HG02642 (cell line): ENCODE data around the gene PFAS.

Source experiments
- ATAC-seq: cut with Tn5 transposase; IDR thresholded peaks from one replicate; pipeline ENCODE4 v1.9.1; 2021; ENCODE audit warnings: mild to moderate bottlenecking; ENCODE audit not compliant: unreplicated experiment, poor library complexity

PFAS gene

GRCh38 chr17:8266648-8267479 lies 17.8 kb downstream of the PFAS start:
- ATAC-seq, result no peak

- ATAC-seq, result no peak
Measured at GRCh38 chr17:8267480-8268147, 18.5 kb downstream of the PFAS start.

DNA sequence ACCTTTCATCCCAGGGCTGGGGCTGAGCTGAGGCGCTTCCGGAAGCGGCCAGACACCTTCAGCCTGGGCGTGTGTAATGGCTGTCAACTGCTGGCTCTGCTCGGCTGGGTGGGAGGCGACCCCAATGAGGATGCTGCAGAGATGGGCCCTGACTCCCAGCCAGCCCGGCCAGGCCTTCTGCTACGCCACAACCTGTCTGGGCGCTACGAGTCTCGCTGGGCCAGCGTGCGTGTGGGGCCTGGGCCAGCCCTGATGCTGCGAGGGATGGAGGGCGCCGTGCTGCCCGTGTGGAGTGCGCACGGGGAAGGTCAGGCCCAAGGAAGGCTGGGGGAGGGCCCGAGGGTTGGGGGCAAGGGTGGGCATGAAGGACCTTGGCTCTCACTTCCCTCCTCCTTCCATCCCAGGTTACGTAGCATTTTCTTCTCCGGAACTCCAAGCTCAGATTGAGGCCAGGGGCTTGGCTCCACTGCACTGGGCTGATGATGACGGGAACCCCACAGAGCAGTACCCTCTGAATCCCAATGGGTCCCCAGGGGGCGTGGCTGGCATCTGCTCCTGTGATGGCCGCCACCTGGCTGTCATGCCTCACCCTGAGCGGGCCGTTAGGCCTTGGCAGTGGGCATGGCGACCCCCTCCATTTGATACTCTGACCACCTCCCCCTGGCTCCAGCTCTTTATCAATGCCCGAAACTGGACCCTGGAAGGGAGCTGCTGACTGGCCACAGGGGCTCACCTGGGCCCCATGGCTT lies 19.6 kb downstream of the PFAS start:
- ATAC-seq, result no peak

- no peak for ATAC-seq
Measured at GRCh38 chr17:8272421-8272820, 23.3 kb downstream of the PFAS start.

GRCh38 chr17:8273884-8274444 lies 24.9 kb downstream of the PFAS start:
- ATAC-seq, result no peak

DNA sequence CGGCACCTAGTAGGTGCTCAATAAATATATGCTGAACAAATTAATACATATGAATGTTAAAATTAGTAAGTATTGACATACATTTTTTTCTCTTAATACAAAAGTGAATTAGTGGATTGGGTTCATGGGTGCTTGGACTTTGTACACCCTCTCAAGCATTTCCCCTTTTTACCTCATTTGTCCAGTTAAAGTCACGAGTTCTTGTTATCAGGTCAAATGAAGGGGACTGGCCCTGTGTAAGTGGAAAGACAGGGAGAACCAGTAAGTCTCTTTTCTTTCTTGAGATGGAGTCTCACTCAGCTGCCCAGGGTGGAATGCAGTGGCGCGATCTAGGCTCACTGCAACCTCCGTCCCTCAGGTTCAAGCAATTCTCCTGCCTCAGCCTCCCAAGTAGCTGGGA lies 25.7 kb downstream of the PFAS start:
- ATAC-seq, result no peak

- ATAC-seq, result no peak
Measured at GRCh38 chr17:8275421-8276290, 26.6 kb downstream of the PFAS start.

DNA sequence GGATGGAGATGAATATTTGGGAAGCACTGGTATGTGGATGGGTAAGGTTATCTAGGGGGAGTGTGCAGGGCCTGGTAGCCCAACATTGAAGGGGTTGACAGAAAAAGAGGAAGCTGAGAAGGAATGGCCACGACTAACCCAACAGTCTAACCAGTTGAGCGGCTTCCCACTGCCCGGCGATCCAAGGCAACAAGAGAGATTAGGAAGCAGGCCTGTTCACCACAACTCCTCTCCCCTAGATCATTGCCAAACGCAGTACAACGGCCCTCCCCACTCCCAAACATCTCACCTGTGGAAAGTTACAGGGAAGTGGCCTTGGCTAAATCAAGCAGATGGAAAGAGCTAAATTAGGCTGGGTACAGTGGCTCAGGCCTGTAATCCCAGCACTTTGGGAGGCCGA lies 28.2 kb downstream of the PFAS start:
- no peak for ATAC-seq

GRCh38 chr17:8282345-8282744 lies 33.3 kb downstream of the PFAS start:
- ATAC-seq, result no peak

DNA sequence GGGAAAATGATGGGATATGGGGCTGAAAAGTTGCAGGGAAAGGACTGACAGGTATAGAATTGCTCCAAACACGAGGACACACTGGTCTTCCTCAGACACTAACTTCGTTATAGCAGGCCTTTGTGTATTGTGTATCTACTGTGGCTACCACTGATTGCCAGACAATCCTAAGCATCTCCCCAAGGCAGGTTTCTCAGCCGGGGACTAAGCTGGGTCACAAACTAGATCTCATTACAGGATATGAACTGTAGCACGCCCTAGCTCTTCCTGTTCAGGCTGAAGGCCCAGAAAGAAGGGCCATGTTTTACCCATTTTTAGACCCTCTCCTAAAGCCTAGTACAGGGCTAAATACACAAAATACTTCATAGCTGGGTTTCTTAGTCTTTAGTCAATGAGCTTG lies 34.3 kb downstream of the PFAS start:
- no peak for ATAC-seq

DNA sequence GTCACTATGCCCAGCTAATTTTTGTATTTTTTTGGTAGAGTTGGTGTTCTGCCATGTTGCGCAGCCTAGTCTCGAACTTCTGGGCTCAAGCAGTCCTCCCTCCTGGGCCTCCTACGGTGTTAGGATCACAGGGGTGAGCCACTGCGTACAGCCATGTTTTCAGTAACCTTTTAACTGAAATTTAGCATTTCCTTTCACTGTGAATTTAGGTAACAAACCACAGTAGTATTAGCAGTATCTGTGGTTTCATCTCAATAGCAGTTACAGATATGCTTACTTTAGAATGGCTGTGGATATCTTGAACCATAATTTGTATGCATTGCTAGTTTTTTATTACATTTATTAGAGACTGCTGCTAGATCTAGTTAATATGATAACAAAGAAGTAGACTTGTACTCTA lies 35.0 kb downstream of the PFAS start:
- ATAC-seq, result no peak

- ATAC-seq, result no peak
Measured at GRCh38 chr17:8285270-8286181, 36.4 kb downstream of the PFAS start.

DNA sequence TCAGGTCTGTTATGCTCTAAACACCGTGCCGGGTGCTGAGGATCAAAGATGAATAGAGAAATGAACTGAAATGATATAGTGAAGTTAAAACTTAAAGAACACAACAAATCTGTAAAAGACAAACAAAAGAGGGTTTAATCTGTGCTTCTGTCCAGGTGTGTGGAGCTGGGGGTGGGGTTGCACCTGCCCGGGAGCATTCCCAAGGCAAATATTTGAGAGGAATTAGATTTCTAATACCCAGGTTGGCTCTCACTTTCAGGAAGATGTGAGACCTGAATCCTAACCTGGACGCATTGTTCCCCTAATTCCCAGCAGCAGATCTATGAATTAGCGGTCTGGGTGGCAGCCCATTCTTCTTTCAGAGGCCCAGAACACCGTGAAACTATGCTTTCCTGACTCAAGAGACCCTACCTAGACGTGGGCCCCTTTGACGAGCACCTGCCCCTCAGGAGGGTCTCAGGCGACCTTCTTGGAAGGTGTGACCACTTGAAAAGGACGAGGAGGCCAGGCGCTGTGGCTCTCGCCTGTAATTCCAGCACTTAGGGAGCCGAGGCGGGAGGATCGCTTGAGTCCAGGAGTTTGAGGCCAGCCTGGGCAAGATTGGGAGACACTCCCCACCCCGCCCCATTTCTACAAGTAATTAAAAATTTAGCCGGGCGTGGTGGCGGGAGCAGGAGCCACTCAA lies 38.7 kb downstream of the PFAS start:
- ATAC-seq, result no peak

GRCh38 chr17:8288336-8289102 lies 39.4 kb downstream of the PFAS start, which contains the start of gene RANGRF:
RANGRF (plus strand) TSS chr17:8288670; CDS start chr17:8288789, 119 bp downstream.
- ATAC-seq, result peak; percentile 88

DNA sequence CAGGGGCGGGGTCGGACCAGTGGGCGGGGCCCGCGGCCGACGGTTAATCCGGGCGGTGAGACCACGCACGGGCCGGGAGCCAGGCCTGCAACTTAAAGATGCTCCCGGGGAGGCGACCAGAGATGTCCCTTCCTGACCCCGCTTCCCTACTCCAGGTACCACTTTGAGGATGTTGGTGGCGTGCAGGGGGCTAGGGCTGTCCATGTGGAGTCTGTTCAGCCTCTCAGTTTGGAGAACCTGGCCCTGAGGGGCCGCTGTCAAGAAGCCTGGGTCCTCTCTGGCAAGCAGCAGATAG lies 40.0 kb downstream of the PFAS start:
- ATAC-seq, result no peak

DNA sequence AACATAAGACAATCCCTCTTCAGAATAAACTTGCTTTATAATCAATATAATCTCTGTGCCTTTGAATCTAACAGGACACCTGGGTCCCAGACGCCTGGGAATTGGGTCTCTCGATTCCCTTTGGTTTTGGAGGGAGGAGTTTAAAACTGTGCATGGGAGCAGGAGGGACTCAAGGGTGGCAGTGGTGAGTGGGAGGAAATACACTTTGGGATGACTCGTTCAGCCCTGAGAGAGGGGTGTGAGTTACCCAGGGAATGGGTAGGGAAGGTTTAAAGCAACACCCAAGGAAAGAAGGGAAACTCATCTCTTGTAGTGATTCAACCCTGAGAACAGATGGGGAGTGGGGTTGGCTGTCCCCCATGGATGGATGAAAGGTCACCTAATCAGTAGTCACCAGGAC lies 41.0 kb downstream of the PFAS start:
- ATAC-seq, result no peak

DNA sequence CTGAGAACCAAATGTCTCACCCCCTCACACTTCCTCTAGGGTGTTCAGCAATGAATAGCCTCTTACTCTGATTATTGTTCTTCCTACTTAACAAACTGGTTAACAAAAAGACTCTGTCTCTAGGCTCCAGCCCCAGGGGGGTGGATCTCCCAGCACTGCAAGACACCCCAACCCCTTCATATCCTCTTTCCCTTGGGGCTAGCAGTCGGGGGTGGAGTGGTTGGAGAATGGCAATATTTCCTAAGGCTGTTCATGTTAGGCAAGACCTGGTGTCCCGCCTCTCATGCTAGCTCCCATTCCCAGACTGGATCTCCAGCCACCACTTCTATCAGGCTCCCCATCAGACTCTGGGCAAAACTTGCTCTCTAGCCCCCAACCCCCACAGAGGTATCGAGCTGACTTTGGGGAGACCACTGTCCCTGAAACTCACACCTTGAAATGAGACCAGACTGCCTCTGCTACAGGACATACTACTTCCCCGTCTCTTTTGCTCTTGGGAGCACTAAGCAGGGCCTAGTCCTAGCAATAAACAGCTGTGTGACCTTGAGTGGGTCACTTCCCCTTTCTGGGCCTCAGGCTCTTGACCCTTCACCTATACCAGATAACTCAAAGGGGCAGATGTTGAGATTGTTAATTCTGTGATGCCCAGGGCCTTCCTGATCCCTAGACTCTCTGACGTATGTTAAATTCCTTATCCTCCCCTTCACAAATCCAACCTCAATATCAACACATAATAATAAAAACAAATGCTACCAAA lies 43.7 kb downstream of the PFAS start:
- ATAC-seq, result no peak
